Breast epithelium (tissue), 3 donors: ENCODE data around the gene LRIG2.

Experiments used
- CTCF ChIP-seq, 3 donors: fragments of 450-650 bp; IDR thresholded peaks; one replicate each; pipeline ENCODE4 v1.5.1; 2016 to 2017; ENCODE audit warnings: antibody characterized with exemption in 3 of 3, mild to moderate bottlenecking in 3 of 3, moderate library complexity in 3 of 3
- POLR2A ChIP-seq: fragments of 450-650 bp; IDR thresholded peaks from one replicate; pipeline ENCODE4 v1.6.1; 2016; ENCODE audit warnings: antibody characterized with exemption, mild to moderate bottlenecking, moderate library complexity

GRCh38 chr1:113169591-113169990 lies 96.6 kb downstream of the LRIG2 start:
- TF ChIP-seq POLR2A: no peak
- no peak for TF ChIP-seq CTCF (IDR thresholded peaks at IDR 0.05)
